ENCODE data around the gene CAVIN1. TPM values are rescaled to one million over a fixed set of nuclear protein-coding genes. Genes with fewer than 3 reads are reported as not detected.
"Not testable (repeated sequence)": the region's sequence is repeated elsewhere in the genome, so short reads cannot be mapped to it uniquely, and the experiment has no call there.

The CAVIN1 gene
- total and polyA plus RNA-seq, 5 donors from 2014 or later, result 0.03 to 1.1 (median 0.14) TPM

- Mint-ChIP-seq H3K9me3 (no peaks in the 10 kb centered on the region), H3K27ac (no peak overlapping the region), H3K4me1 (peaks cover 0 to 6% (median 4%) of the 10 kb centered on the region in 4 donors), H3K27me3 (peaks cover 60% of the 10 kb centered on the region), H3K4me3 (no peak overlapping the region), H3K36me3 (no peaks in the 10 kb centered on the region)
- Histone ChIP-seq H3K9me3 (ENCODE audit: control insufficient read depth in 2 of 2, low read length in 2 of 2) (no peaks in the 10 kb centered on the region), H3K27ac (ENCODE audit: insufficient read depth, low read length, poor library complexity, severe bottlenecking) (no peak overlapping the region), H3K36me3 (ENCODE audit: control insufficient read depth, insufficient read depth, low read length) (no peaks in the 10 kb centered on the region), H3K4me3 (ENCODE audit: low read depth, low read length) (no peak overlapping the region), H3K4me1 (ENCODE audit: control insufficient read depth, insufficient read depth, low read length, poor library complexity, severe bottlenecking) (peaks cover 2% of the 10 kb centered on the region), H3K27me3 (ENCODE audit: control insufficient read depth, insufficient read depth, low read length) (peaks cover 4% of the 10 kb centered on the region)
- ATAC-seq (ENCODE audit: low read depth in 2 of 2), result peak in 1 of 2 donors; percentile 46
- peak in 2 of 3 donors; percentile 42 to 58 for DNase-seq
Observed at GRCh38 chr17:42428141-42428944, 5.3 kb upstream of the CAVIN1 start.

GRCh38 chr17:42424991-42425610, 2.0 kb upstream of the CAVIN1 start:
- Histone ChIP-seq H3K4me3 (ENCODE audit: low read depth, low read length) (no peak overlapping the region), H3K27me3 (ENCODE audit: control insufficient read depth, insufficient read depth, low read length) (peaks cover 8% of the 10 kb centered on the region)

GRCh38 chr17:42423766-42424165, 710 bp upstream of the CAVIN1 start:
- H3K36me3 Mint-ChIP-seq, result no peaks in the 10 kb centered on the region
- H3K27ac ChIP-seq (ENCODE audit: insufficient read depth, low read length, poor library complexity, severe bottlenecking), result no peak overlapping the region
- H3K9me3 ChIP-seq (ENCODE audit: control insufficient read depth in 2 of 2, low read length in 2 of 2), result no peaks in the 10 kb centered on the region
- H3K4me3 Mint-ChIP-seq, result peak overlapping the region in 2 of 4 donors; percentile 68 to 87
- no peak overlapping the region for H3K27ac Mint-ChIP-seq
- H3K27me3 Mint-ChIP-seq, result peaks cover 77% of the 10 kb centered on the region
- no peak overlapping the region for H3K4me3 ChIP-seq (ENCODE audit: low read depth, low read length)
- ATAC-seq (ENCODE audit: low read depth in 2 of 2), result no peak
- no peak for DNase-seq
- H3K4me1 Mint-ChIP-seq, result peaks cover 0 to 30% (median 12%) of the 10 kb centered on the region in 4 donors
- no peaks in the 10 kb centered on the region for H3K36me3 ChIP-seq (ENCODE audit: control insufficient read depth, insufficient read depth, low read length)
- H3K4me1 ChIP-seq (ENCODE audit: control insufficient read depth, insufficient read depth, low read length, poor library complexity, severe bottlenecking), result peaks cover 19% of the 10 kb centered on the region
- H3K9me3 Mint-ChIP-seq, result no peaks in the 10 kb centered on the region
- H3K27me3 ChIP-seq (ENCODE audit: control insufficient read depth, insufficient read depth, low read length), result peaks cover 8% of the 10 kb centered on the region

More at GRCh38 chr17:42424991-42425610, 2.0 kb upstream of the CAVIN1 start:
- Mint-ChIP-seq H3K4me1 (peaks cover 0 to 30% (median 12%) of the 10 kb centered on the region in 4 donors), H3K27ac (no peak overlapping the region), H3K27me3 (peaks cover 78% of the 10 kb centered on the region), H3K4me3 (no peak overlapping the region), H3K36me3 (no peaks in the 10 kb centered on the region), H3K9me3 (no peaks in the 10 kb centered on the region)
- ATAC-seq (ENCODE audit: low read depth in 2 of 2) (no peak), DNase-seq (no peak)
- Histone ChIP-seq H3K9me3 (ENCODE audit: control insufficient read depth in 2 of 2, low read length in 2 of 2) (no peaks in the 10 kb centered on the region), H3K36me3 (ENCODE audit: control insufficient read depth, insufficient read depth, low read length) (no peaks in the 10 kb centered on the region), H3K27ac (ENCODE audit: insufficient read depth, low read length, poor library complexity, severe bottlenecking) (no peak overlapping the region), H3K4me1 (ENCODE audit: control insufficient read depth, insufficient read depth, low read length, poor library complexity, severe bottlenecking) (peaks cover 19% of the 10 kb centered on the region)

GRCh38 chr17:42422412-42422957, 571 bp downstream of the CAVIN1 start:
- Mint-ChIP-seq H3K4me3 (peak overlapping the region; percentile 80 to 87 (median 86)), H3K9me3 (no peaks in the 10 kb centered on the region)

GRCh38 chr17:42421507-42422338, 1.3 kb downstream of the CAVIN1 start:
- Histone ChIP-seq H3K4me1 (ENCODE audit: control insufficient read depth, insufficient read depth, low read length, poor library complexity, severe bottlenecking) (peaks cover 19% of the 10 kb centered on the region), H3K27me3 (ENCODE audit: control insufficient read depth, insufficient read depth, low read length) (peaks cover 8% of the 10 kb centered on the region), H3K27ac (ENCODE audit: insufficient read depth, low read length, poor library complexity, severe bottlenecking) (no peak overlapping the region), H3K4me3 (ENCODE audit: low read depth, low read length) (no peak overlapping the region), H3K9me3 (ENCODE audit: control insufficient read depth in 2 of 2, low read length in 2 of 2) (no peaks in the 10 kb centered on the region), H3K36me3 (ENCODE audit: control insufficient read depth, insufficient read depth, low read length) (no peaks in the 10 kb centered on the region)
- Mint-ChIP-seq H3K27ac (no peak overlapping the region), H3K9me3 (no peaks in the 10 kb centered on the region), H3K27me3 (peaks cover 62% of the 10 kb centered on the region), H3K36me3 (no peaks in the 10 kb centered on the region), H3K4me1 (peaks cover 0 to 24% (median 12%) of the 10 kb centered on the region in 4 donors), H3K4me3 (peak overlapping the region; percentile 67 to 89 (median 76))
- DNase-seq (no peak), ATAC-seq (ENCODE audit: low read depth in 2 of 2) (no peak)

More at GRCh38 chr17:42422412-42422957, 571 bp downstream of the CAVIN1 start:
- Mint-ChIP-seq H3K4me1 (peaks cover 0 to 24% (median 12%) of the 10 kb centered on the region in 4 donors), H3K27ac (peak overlapping the region in 2 of 3 donors; percentile 75 to 77), H3K36me3 (no peaks in the 10 kb centered on the region), H3K27me3 (peaks cover 66% of the 10 kb centered on the region)
- H3K36me3 ChIP-seq (ENCODE audit: control insufficient read depth, insufficient read depth, low read length), result no peaks in the 10 kb centered on the region
- DNase-seq (peak in 1 of 3 donors; percentile 44), ATAC-seq (ENCODE audit: low read depth in 2 of 2) (peak; percentile 39 to 64)
- H3K4me1 ChIP-seq (ENCODE audit: control insufficient read depth, insufficient read depth, low read length, poor library complexity, severe bottlenecking), result peaks cover 19% of the 10 kb centered on the region
- H3K27me3 ChIP-seq (ENCODE audit: control insufficient read depth, insufficient read depth, low read length), result peaks cover 8% of the 10 kb centered on the region
- no peaks in the 10 kb centered on the region for H3K9me3 ChIP-seq (ENCODE audit: control insufficient read depth in 2 of 2, low read length in 2 of 2)
- H3K4me3 ChIP-seq (ENCODE audit: low read depth, low read length), result no peak overlapping the region
- no peak overlapping the region for H3K27ac ChIP-seq (ENCODE audit: insufficient read depth, low read length, poor library complexity, severe bottlenecking)

- no peaks in the 10 kb centered on the region for H3K36me3 Mint-ChIP-seq
- H3K27me3 ChIP-seq (ENCODE audit: control insufficient read depth, insufficient read depth, low read length), result peaks cover 8% of the 10 kb centered on the region
- peak overlapping the region; percentile 66 to 89 (median 76) for H3K4me3 Mint-ChIP-seq
- H3K4me3 ChIP-seq (ENCODE audit: low read depth, low read length), result no peak overlapping the region
- no peaks in the 10 kb centered on the region for H3K36me3 ChIP-seq (ENCODE audit: control insufficient read depth, insufficient read depth, low read length)
- no peaks in the 10 kb centered on the region for H3K9me3 ChIP-seq (ENCODE audit: control insufficient read depth in 2 of 2, low read length in 2 of 2)
- H3K4me1 ChIP-seq (ENCODE audit: control insufficient read depth, insufficient read depth, low read length, poor library complexity, severe bottlenecking), result peaks cover 19% of the 10 kb centered on the region
- DNase-seq (no peak), ATAC-seq (ENCODE audit: low read depth in 2 of 2) (no peak)
- H3K27ac ChIP-seq (ENCODE audit: insufficient read depth, low read length, poor library complexity, severe bottlenecking), result no peak overlapping the region
- H3K27ac Mint-ChIP-seq, result no peak overlapping the region
- peaks cover 58% of the 10 kb centered on the region for H3K27me3 Mint-ChIP-seq
- no peaks in the 10 kb centered on the region for H3K9me3 Mint-ChIP-seq
- H3K4me1 Mint-ChIP-seq, result peaks cover 0 to 24% (median 14%) of the 10 kb centered on the region in 4 donors
Observed at GRCh38 chr17:42421136-42421506, 1.9 kb downstream of the CAVIN1 start.

GRCh38 chr17:42417981-42418380, 5.1 kb downstream of the CAVIN1 start:
- not testable (repeated sequence) for ATAC-seq (ENCODE audit: low read depth in 2 of 2)

More at GRCh38 chr17:42417981-42418380, 5.1 kb downstream of the CAVIN1 start:
- H3K9me3 ChIP-seq (ENCODE audit: control insufficient read depth in 2 of 2, low read length in 2 of 2); H3K36me3 Mint-ChIP-seq; H3K9me3 Mint-ChIP-seq; H3K27ac ChIP-seq (ENCODE audit: insufficient read depth, low read length, poor library complexity, severe bottlenecking); H3K27ac Mint-ChIP-seq; DNase-seq; H3K36me3 ChIP-seq (ENCODE audit: control insufficient read depth, insufficient read depth, low read length); H3K27me3 ChIP-seq (ENCODE audit: control insufficient read depth, insufficient read depth, low read length); H3K4me3 ChIP-seq (ENCODE audit: low read depth, low read length): not testable (repeated sequence)
- Mint-ChIP-seq H3K4me1 (peaks cover 0 to 38% (median 24%) of the 10 kb centered on the region in 4 donors), H3K27me3 (peaks cover 30% of the 10 kb centered on the region), H3K4me3 (peak overlapping the region in 1 of 4 donors; percentile 86)
- peaks cover 27% of the 10 kb centered on the region for H3K4me1 ChIP-seq (ENCODE audit: control insufficient read depth, insufficient read depth, low read length, poor library complexity, severe bottlenecking)

All from CD4-positive, CD25-positive, alpha-beta regulatory T cell (primary cell).